ENCODE data around the gene CDH16.

CDH16 gene

DNA sequence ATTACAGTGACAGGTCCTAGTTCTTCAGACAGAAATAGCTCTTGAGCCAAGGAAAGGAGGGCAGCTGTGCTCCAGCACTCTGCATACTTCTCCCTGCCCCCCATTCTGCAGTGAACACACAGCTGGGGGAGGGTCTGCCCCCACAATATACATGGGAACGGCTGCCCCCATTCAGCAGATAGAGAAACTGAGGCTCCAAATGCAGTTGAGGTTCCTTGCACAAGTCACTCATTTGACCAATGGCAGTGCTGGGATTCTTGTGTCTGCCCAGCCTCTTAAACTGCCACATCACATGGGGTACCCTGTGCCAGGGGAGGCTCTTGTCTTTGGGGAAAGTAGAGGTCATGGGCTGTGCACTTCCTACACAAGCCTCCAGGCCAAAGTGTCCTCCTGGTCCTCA, 49.3 kb downstream of the CDH16 start:
- no peak for DNase-seq

DNA sequence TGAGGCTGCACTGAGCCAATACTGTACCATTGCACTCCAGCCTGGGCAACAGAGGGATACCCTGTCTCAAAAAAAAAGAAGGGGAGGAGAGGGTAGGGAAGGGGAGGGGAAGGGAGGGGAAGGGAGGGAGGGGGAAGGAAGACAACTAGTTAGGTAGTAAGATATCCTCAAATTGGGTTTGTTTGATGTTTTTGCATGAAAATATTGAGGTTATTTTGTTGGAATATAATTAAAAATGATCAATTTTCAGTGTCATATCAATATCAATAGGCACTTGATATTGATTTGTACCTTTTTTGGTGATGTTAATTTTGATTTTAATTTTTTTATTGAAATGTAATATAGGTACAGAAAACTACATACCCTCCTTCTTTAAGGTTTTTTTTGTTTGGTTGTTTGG, 55.0 kb downstream of the CDH16 start:
- DNase-seq = no peak

DNA sequence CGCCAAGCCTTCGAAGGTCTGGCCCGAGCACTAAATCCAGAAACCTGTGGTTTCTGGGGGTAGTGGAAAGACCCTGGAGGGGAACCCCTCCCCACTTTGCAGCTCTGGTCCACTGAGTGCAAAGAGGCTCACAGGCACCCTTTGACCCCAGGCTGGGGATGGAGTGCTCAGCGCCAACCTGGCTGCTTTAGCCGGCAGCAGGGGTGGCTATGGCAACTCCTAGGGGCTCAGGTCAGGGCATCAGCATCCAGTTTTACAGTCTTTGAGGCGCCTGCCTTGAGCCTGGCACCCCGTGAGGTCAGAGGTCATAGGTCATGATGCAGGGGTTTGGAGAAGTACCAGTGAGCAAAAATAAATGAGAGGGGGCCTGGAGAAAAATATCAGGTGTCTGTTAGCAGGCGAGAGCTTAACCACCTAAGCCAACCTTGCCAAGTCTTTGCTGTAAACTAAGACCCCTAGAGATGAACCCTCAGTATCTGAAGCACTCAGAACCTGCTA, 56.6 kb downstream of the CDH16 start:
- DNase-seq = no peak

DNA sequence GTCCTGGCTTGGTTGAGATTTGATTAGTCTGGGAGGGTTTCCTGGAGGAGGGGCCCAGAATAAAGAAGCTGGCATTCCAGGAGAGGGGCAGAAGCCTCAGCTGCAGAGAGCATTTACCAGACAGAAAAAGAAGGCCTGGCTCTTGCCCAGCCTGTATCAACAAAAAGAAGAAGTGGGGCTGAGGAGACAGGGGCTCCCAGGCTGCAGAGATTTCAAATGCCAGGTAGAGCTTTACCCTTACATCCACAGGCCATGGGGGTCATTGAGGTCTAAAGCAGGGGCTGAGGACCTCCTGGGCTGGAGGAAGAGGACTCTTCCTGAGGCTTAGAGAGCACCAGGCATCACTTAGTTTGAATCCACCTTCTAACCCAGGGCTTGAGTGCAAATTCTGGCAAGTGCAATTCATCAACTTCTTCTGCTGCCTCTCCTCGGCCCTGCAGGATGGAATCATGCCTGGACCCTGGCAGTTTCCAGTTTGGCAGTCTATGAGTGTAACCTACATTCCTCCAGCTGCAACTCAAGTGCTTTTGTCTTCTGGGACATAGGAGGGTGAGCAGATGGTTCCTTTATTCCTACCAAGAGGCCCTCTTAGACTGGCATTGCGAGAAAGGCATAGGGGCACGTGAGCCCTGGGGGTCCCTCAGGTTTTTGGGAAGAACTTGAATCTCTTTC, 59.2 kb downstream of the CDH16 start:
- DNase-seq = no peak

DNA sequence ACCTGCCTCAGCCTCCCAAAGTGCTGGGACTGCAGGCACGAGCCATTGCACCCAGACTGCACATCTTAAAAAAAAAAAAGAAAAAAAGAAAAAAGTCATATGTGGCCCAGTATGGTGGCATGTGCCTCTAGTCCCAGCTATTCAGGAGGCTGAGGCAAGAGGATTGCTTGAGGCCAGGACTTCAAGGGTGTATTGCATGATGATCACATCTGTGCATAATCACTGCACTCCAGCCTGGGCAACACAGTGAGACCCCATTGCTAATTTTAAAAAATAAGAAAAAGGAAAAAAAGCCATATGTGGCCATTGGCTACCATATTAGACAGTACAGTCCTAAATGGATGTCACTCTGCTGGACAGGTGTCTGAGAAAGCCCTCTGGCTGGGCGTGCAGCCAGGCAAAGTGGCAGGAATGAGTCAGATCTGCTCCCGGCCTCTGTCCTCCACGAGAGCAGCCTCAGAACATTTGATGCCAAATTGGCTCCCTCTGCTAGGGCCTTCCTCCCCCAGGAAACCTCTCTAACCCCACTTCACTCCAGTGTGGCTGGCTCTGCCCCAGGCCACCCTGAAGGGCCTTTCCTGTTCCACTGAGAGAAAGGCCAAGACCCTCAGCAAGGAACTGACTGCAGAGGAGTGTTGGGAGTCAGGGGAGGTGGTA, 59.8 kb downstream of the CDH16 start:
- DNase-seq = peak; percentile 33
